ENCODE data around the gene MYL1. TPM values are rescaled to one million over a fixed set of nuclear protein-coding genes. Genes with fewer than 3 reads are reported as not detected.

MYL1 gene
- total RNA-seq, 1 donor from 2014 or later, result 635 TPM

DNA sequence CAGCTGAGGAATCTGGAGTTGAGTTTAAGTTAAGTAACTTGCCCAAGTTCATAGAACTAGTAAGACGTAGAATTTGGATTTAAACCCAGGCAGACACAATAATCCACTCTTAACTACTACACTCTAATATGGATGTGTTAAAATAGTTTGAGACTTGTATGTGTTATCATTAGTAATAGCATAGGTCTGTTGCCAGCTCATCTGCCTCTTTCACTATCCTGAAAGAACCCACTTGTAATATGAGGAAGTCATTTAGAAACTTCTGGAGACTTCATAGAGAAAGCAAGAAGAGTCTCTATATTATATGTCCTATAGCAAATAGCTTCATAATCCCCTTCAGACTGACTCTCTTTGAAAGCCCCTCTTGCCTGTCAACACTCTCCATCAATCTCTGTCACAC lies 46.7 kb downstream of the MYL1 start:
- DNase-seq (ENCODE audit: low read depth), result no peak

DNA sequence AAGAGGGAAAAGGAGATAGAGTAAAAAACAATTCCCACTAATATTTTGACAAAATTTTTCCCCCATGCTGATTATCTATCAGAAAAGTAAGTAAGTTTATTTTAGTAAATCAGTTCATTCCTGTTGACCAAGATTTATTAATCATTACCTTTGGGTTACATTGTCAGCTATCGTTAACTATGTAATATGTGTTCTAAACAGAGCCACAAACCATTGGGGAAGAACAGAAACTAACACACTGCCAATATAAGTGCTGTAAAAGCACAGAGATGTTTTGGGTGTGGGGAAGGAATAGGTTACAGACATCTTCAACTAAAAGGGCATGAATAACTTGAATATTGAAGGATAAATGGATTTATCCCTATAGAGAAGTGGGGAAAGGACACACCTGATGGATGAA lies 47.3 kb downstream of the MYL1 start:
- DNase-seq (ENCODE audit: low read depth), result no peak

DNA sequence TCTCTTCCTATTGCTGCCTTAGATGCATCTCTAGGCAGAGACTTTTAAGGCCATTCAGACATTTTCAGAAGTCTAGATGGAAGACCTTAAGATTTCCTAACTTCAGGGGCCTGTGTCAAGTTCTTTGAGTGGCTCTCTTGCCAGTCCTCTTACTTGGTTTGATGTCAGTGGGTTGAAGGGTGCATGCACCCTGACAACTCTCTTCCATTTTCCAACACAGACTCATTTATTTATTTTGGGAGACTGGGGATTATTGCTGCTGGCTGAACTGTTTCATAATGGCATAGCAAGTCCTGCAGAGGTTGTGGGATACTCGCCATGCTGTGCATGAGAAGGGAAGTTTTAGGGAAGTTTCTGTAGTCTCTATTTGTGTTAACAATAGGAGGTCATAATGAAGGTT lies 50.7 kb downstream of the MYL1 start:
- peak; percentile 31 for DNase-seq (ENCODE audit: low read depth)

DNA sequence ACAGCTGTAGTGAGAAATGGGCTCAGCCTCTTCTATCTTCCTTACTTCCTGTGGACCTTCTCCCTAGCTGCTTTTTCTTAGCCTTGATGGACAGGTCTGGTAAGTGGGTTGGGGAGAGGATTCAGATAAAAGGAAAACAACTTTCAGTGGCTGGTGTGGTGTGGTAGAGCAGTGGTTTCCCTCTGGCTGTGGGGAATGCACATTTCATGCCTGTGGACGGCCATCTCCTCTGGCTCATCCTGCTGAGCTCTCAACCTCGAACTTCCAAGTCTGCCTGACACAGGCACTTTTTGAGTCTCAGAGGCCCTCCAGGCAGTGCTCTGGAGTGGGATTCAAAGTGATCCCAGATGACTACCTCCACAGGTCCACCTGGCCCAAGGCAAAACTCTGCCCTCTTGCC lies 51.1 kb downstream of the MYL1 start:
- peak; percentile 75 for DNase-seq (ENCODE audit: low read depth)

DNA sequence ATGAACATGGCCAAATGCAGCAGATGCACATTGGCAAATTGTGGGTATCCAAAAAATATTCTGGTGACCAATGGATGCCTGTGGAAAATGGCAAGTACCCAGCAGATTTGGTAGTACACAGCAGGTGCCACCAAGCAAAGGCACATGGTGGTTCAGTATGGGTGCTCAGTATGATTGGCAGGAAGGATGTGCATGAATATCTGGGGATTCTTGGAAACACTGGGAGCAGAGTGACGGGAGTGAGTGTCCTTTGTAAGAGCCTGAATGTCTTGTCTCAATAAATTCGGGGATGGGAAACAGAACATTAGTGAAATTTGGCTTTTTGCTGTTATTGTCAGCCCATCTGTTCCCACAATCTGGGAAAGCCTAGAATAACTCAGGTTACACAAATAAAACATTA lies 52.9 kb downstream of the MYL1 start:
- DNase-seq (ENCODE audit: low read depth), result peak; percentile 95

DNA sequence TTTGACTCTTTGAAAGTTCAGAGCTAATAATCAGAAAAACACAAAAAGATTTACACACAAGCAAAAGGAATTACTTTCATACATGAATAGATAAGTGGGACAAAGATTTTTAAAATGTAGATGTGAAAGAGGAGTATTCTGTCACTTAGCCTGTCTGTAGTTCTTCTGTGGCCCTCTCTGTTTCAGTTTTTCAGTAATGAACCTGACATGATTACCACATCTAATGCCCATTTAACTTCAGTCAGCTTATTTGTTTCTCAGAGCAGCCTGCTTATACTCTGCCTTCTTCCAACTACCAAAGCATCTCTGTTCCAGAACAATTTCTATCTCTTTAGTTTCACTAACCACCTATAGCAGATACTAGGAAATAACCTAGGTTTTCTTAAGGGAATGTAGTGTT lies 55.3 kb downstream of the MYL1 start:
- no peak for DNase-seq (ENCODE audit: low read depth)

DNA sequence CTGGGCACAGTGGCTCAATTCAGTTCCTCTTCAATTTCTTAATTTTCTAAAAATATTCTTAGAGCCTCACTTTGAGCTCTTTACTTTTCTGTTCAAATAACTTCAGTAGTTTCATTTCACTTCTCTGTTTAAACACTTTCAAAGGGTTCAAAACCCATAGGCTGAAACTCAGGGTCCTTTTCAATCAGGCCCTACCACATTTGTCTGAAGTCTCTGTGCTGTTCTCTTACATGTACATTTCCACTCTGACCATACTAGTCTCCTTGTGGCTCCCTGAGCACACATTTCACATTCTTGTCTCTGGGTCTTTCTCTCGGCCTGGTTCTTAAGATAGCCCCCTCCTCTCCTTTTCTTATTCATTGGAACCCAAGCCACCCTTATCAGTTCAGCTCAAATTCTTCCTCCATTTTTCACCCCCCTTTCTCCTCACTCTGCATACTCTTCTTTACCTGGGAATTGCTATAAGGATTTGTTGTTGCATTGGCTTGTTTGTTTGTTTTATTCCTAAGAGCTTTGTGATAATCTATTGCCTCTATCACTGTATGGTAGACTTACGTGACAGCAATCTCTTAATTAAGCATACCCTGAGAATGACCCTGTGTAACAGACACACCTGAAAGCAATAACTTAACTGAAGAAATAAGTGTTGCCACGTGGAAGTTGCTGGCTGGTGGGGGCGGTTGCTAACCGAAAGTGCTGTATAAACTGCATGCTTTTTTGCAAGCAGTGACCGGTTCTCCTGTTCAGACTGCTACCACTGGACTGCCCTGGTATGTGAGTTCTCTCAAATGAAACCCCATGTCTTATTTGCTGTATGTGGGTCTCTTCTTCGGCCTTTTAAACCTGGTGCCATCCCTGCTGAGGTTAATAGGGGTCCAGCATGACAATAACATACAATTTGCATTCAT lies 62.0 kb downstream of the MYL1 start:
- DNase-seq (ENCODE audit: low read depth), result no peak

DNA sequence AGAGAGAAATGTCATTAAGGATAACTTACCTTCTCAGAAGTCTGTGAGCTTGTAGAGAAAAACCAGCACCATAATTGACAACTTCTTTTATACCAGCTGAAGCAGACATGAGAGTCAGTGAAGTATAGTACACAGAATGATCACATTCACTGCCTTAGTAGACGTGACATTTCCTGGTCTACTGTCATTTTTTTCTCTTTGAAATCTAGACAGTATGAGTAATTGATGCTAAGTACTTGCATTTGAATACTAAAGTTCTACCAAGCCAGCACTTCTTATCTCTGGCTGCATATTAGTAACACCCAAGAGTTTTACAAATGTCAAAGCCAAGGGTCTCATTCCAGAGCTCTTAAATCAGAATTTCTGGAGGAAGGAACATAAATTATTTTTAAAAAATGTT lies 64.4 kb downstream of the MYL1 start:
- DNase-seq (ENCODE audit: low read depth), result no peak

Other genes starting within 250 kb of the MYL1 start
- gene KANSL1L, start 143.8 kb downstream of the MYL1 start, total RNA-seq, result 19.6 and 32.1 TPM in 2 replicates
- 0.10 and 0.13 TPM in 2 replicates for gene ACADL, start 89.7 kb downstream of the MYL1 start, total RNA-seq
- gene LANCL1, start 161.6 kb upstream of the MYL1 start, total RNA-seq, result 40.8 and 53.9 TPM in 2 replicates
- 27.5 and 33.9 TPM in 2 replicates for gene CPS1, start 241.4 kb upstream of the MYL1 start, total RNA-seq

Measured in myocyte (in vitro differentiated cells).